Liver (tissue), 9 donors: ENCODE data around the gene DDX25. TPM values are rescaled to one million over a fixed set of nuclear protein-coding genes. Genes with fewer than 3 reads are reported as not detected.

ENCODE experiments used
- DNase-seq: peaks from one replicate; pipeline ENCODE4 v3.0.0-alpha.2; 2017; ENCODE audit warnings: low spot score
- H3K27ac ChIP-seq, 2 donors: one replicate each; pipeline ENCODE4 v1.7.0; 2013; ENCODE audit warnings: inconsistent platforms in 2 of 2, low read length in 2 of 2, control low read depth in 1 of 2, low read depth in 1 of 2, mild to moderate bottlenecking in 1 of 2
- H3K27me3 ChIP-seq, 4 donors: one replicate each; pipeline versions ENCODE4 v1.6.1 to v1.7.0; 2013; ENCODE audit warnings: low read length in 3 of 4, inconsistent platforms in 1 of 4, mild to moderate bottlenecking in 1 of 4, moderate library complexity in 1 of 4; ENCODE audit not compliant: control insufficient read depth in 4 of 4, insufficient read depth in 4 of 4
- H3K36me3 ChIP-seq, 4 donors: one replicate each; pipeline versions ENCODE4 v1.6.1 to v1.7.0; 2013; ENCODE audit warnings: low read length in 3 of 4, mild to moderate bottlenecking in 3 of 4, low read depth in 1 of 4, moderate library complexity in 1 of 4; ENCODE audit not compliant: control insufficient read depth in 4 of 4, insufficient read depth in 3 of 4
- H3K4me1 ChIP-seq, 4 donors: one replicate each; pipeline versions ENCODE4 v1.6.1 to v1.7.0; 2013; ENCODE audit warnings: low read length in 3 of 4, mild to moderate bottlenecking in 3 of 4, moderate library complexity in 1 of 4; ENCODE audit not compliant: control insufficient read depth in 4 of 4, insufficient read depth in 4 of 4
- H3K4me3 ChIP-seq, 3 donors: one replicate each; pipeline versions ENCODE4 v1.6.1 to v1.7.0; 2013; ENCODE audit warnings: low read length in 3 of 3, control low read depth in 1 of 3, low read depth in 1 of 3, mild to moderate bottlenecking in 1 of 3
- H3K9ac ChIP-seq, 2 donors: one replicate each; pipeline ENCODE4 v1.7.0; 2013; ENCODE audit warnings: low read length in 2 of 2, mild to moderate bottlenecking in 2 of 2, moderate library complexity in 2 of 2, control low read depth in 1 of 2, low read depth in 1 of 2
- H3K9me3 ChIP-seq, 4 donors: one replicate each; pipeline versions ENCODE4 v1.6.1 to v1.7.0; 2013; ENCODE audit warnings: low read length in 3 of 4; ENCODE audit not compliant: control insufficient read depth in 4 of 4
- EGR1 ChIP-seq, 2 donors: IDR thresholded peaks; 2 replicates each; pipeline ENCODE4 v1.6.1; 2016 to 2018; ENCODE audit warnings: antibody characterized with exemption in 2 of 2, low read depth in 2 of 2
- FOXA1 ChIP-seq: IDR thresholded peaks from 2 replicates; pipeline ENCODE4 v1.6.1; 2016; ENCODE audit warnings: antibody characterized with exemption
- FOXA2 ChIP-seq: IDR thresholded peaks from 2 replicates; pipeline ENCODE4 v1.6.1; 2016; ENCODE audit warnings: antibody characterized with exemption
- GABPA ChIP-seq, 2 donors: IDR thresholded peaks in 1 of 2; conservative IDR thresholded peaks in 1 of 2; 2 replicates each; pipeline ENCODE4 v1.6.1; 2016; ENCODE audit warnings: antibody characterized with exemption in 2 of 2, mild to moderate bottlenecking in 1 of 2, moderate library complexity in 1 of 2
- HNF4A ChIP-seq, 2 donors: conservative IDR thresholded peaks; 2 replicates each; pipeline ENCODE4 v1.6.1; 2016; ENCODE audit warnings: antibody characterized with exemption in 2 of 2, mild to moderate bottlenecking in 2 of 2
- HNF4G ChIP-seq: IDR thresholded peaks from 2 replicates; pipeline ENCODE4 v1.6.1; 2016; ENCODE audit warnings: antibody characterized with exemption
- JUND ChIP-seq, 2 donors: IDR thresholded peaks; 2 replicates each; pipeline ENCODE4 v1.6.1; 2016; ENCODE audit warnings: antibody characterized with exemption in 2 of 2
- NR2F2 ChIP-seq: IDR thresholded peaks from 2 replicates; pipeline ENCODE4 v1.6.1; 2016; ENCODE audit warnings: antibody characterized with exemption
- RAD21 ChIP-seq, 2 donors: IDR thresholded peaks; 2 replicates each; pipeline ENCODE4 v1.6.1; 2016; ENCODE audit warnings: antibody characterized with exemption in 2 of 2, mild to moderate bottlenecking in 2 of 2
- SP1 ChIP-seq: IDR thresholded peaks from 2 replicates; pipeline ENCODE4 v1.6.1; 2018; ENCODE audit warnings: antibody characterized with exemption, mild to moderate bottlenecking
- TAF1 ChIP-seq: conservative IDR thresholded peaks from 2 replicates; pipeline ENCODE4 v1.6.1; 2016; ENCODE audit warnings: antibody characterized with exemption, mild to moderate bottlenecking
- YY1 ChIP-seq: IDR thresholded peaks from 2 replicates; pipeline ENCODE4 v1.6.1; 2016; ENCODE audit warnings: antibody characterized with exemption, mild to moderate bottlenecking
- WGBS: extraction: QIAGEN DNeasy Blood & Tissue Kit; methylation state at CpG from one replicate; pipeline ENCODE4 v1.1.7; 2013; 5-methylcytosine and 5-hydroxymethylcytosine counted together
- polyA plus RNA-seq, 2 donors: library from polyadenylated mRNA; stranded (reverse) in 1 of 2; unstranded in 1 of 2; fragments of 200-250 nt in 1 of 2; fragments of >200 nt in 1 of 2; fragmentation: Nextera tagmentation in 1 of 2; extraction: Ambion mirVana in 1 of 2; gene quantifications; one replicate each; pipeline versions ENCODE4 v1.2.1 to v1.2.3, GENCODE V29; 2013 to 2015
- total RNA-seq, 2 donors: library from RNA; depleted of rRNA; stranded (reverse); fragments of >200 nt; gene quantifications; one replicate each; pipeline ENCODE4 v1.2.3, GENCODE V29; 2014
- TF ChIP-seq, protein P1 (sequence below): IDR thresholded peaks from 2 replicates; pipeline ENCODE4 v1.6.1; 2016; ENCODE audit warnings: antibody characterized with exemption
- TF ChIP-seq, protein P2 (sequence below): IDR thresholded peaks from 2 replicates; pipeline ENCODE4 v1.6.1; 2016; ENCODE audit warnings: antibody characterized with exemption, mild to moderate bottlenecking
- TF ChIP-seq, protein P3 (sequence below): fragments of 150-350 bp; IDR thresholded peaks from 2 replicates; pipeline ENCODE4 v1.5.1; 2017; ENCODE audit warnings: improper control_type of control experiment, low read depth, low read length; ENCODE audit not compliant: missing input control
- TF ChIP-seq, protein P4 (sequence below): IDR thresholded peaks from 2 replicates; pipeline ENCODE4 v1.6.1; 2016; ENCODE audit warnings: antibody characterized with exemption
- TF ChIP-seq, protein P5 (sequence below): IDR thresholded peaks from 2 replicates; pipeline ENCODE4 v1.6.1; 2016; ENCODE audit warnings: antibody characterized with exemption
- donor health status: healthy.
- donor health status: healthy.
- donor health status: healthy.
- donor health status: healthy.
- donor health status: healthy.

The DDX25 gene
- total and polyA plus RNA-seq, 4 donors, result 0.07 to 0.79 (median 0.31) TPM

DNA sequence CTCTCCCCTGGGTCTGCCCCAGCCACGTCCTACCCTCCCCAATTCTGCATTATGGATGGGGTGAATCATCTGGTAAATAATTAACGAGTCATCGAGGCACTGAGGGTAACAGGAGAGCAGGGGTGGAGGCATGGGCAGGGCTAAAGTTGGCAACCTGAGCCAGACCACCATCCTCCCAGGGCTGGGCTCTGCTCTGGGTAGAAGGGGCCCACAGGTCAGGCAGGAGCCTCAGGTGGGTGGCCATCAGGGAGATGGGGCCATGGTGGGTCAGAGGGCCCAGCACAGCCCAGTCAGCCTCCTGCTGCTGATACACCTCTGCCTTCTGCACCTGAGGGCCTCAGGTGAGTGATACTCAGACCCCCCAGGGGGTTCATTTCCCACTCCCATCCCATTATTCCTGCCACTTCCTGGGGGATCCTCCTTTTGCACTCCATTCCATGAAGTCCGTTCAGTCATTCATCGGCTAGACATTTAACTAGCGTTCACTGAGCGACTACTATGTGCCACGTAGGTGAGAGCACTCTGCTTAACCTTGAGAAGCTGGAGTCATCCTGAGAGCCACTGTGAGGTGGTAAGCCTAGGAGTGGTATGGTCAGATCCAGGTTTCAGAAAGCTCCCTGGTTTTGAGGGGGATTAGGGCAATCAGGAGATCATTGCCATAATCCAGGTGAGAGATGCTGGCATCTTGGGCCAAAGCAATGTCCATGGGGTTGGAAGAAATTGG, 41.7 kb downstream of the DDX25 start, which contains the start of gene VSIG10L2:
TSS of gene VSIG10L2 (plus strand) at position 248 of the 724 bp plus-strand sequence. CDS start at position 260, 12 bp downstream.
- Histone ChIP-seq H3K4me1 (peaks cover 0 to 5% (median 1%) of the 10 kb centered on the region in 4 donors), H3K27me3 (no peaks in the 10 kb centered on the region), H3K4me3 (no peak within 1 kb of the TSS), H3K36me3 (no peaks in the 10 kb centered on the region), H3K27ac (no peak within 1 kb of the TSS), H3K9me3 (no peaks in the 10 kb centered on the region), H3K9ac (no peak within 1 kb of the TSS)
- no peak for TF ChIP-seq EGR1 (IDR thresholded peaks at IDR 0.05; ENCODE audit: low read depth in 2 of 2)
- TF ChIP-seq, protein P1, sequence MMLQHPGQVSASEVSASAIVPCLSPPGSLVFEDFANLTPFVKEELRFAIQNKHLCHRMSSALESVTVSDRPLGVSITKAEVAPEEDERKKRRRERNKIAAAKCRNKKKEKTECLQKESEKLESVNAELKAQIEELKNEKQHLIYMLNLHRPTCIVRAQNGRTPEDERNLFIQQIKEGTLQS, result no peak
- no peak for TF ChIP-seq FOXA2
- TF ChIP-seq FOXA1, result no peak
- no peak for TF ChIP-seq SP1
- TF ChIP-seq JUND (IDR thresholded peaks at IDR 0.05), result no peak
- no peak for TF ChIP-seq NR2F2
- TF ChIP-seq YY1, result no peak
- no peak for TF ChIP-seq HNF4A (conservative IDR thresholded peaks at IDR 0.05)
- TF ChIP-seq, protein P2, sequence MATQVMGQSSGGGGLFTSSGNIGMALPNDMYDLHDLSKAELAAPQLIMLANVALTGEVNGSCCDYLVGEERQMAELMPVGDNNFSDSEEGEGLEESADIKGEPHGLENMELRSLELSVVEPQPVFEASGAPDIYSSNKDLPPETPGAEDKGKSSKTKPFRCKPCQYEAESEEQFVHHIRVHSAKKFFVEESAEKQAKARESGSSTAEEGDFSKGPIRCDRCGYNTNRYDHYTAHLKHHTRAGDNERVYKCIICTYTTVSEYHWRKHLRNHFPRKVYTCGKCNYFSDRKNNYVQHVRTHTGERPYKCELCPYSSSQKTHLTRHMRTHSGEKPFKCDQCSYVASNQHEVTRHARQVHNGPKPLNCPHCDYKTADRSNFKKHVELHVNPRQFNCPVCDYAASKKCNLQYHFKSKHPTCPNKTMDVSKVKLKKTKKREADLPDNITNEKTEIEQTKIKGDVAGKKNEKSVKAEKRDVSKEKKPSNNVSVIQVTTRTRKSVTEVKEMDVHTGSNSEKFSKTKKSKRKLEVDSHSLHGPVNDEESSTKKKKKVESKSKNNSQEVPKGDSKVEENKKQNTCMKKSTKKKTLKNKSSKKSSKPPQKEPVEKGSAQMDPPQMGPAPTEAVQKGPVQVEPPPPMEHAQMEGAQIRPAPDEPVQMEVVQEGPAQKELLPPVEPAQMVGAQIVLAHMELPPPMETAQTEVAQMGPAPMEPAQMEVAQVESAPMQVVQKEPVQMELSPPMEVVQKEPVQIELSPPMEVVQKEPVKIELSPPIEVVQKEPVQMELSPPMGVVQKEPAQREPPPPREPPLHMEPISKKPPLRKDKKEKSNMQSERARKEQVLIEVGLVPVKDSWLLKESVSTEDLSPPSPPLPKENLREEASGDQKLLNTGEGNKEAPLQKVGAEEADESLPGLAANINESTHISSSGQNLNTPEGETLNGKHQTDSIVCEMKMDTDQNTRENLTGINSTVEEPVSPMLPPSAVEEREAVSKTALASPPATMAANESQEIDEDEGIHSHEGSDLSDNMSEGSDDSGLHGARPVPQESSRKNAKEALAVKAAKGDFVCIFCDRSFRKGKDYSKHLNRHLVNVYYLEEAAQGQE, result no peak
- TF ChIP-seq TAF1, result no peak
- TF ChIP-seq, protein P3, sequence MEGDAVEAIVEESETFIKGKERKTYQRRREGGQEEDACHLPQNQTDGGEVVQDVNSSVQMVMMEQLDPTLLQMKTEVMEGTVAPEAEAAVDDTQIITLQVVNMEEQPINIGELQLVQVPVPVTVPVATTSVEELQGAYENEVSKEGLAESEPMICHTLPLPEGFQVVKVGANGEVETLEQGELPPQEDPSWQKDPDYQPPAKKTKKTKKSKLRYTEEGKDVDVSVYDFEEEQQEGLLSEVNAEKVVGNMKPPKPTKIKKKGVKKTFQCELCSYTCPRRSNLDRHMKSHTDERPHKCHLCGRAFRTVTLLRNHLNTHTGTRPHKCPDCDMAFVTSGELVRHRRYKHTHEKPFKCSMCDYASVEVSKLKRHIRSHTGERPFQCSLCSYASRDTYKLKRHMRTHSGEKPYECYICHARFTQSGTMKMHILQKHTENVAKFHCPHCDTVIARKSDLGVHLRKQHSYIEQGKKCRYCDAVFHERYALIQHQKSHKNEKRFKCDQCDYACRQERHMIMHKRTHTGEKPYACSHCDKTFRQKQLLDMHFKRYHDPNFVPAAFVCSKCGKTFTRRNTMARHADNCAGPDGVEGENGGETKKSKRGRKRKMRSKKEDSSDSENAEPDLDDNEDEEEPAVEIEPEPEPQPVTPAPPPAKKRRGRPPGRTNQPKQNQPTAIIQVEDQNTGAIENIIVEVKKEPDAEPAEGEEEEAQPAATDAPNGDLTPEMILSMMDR, result no peak
- TF ChIP-seq HNF4G, result no peak
- TF ChIP-seq, protein P4, sequence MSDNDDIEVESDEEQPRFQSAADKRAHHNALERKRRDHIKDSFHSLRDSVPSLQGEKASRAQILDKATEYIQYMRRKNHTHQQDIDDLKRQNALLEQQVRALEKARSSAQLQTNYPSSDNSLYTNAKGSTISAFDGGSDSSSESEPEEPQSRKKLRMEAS, result no peak
- TF ChIP-seq GABPA (IDR thresholded peaks at IDR 0.05 in 1 of 2, conservative IDR thresholded peaks at IDR 0.05 in 1 of 2), result no peak
- TF ChIP-seq, protein P5, sequence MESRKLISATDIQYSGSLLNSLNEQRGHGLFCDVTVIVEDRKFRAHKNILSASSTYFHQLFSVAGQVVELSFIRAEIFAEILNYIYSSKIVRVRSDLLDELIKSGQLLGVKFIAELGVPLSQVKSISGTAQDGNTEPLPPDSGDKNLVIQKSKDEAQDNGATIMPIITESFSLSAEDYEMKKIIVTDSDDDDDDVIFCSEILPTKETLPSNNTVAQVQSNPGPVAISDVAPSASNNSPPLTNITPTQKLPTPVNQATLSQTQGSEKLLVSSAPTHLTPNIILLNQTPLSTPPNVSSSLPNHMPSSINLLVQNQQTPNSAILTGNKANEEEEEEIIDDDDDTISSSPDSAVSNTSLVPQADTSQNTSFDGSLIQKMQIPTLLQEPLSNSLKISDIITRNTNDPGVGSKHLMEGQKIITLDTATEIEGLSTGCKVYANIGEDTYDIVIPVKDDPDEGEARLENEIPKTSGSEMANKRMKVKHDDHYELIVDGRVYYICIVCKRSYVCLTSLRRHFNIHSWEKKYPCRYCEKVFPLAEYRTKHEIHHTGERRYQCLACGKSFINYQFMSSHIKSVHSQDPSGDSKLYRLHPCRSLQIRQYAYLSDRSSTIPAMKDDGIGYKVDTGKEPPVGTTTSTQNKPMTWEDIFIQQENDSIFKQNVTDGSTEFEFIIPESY, result no peak
- TF ChIP-seq RAD21 (IDR thresholded peaks at IDR 0.05), result no peak
- 85% methylated on average over 8 of the region's 8 CpGs for WGBS
- peak; percentile 16 for DNase-seq
